AG04450 (cell line): ENCODE results near the gene GRIN1. TPM values are rescaled to one million over a fixed set of nuclear protein-coding genes. Genes with fewer than 3 reads are reported as not detected.

Experiments
- CTCF ChIA-PET: fragments of 300-600, 350-600 bp; formaldehyde crosslinking; extraction: SDS; loops from one replicate; lab custom pipeline; 2022; ENCODE audit warnings: antibody characterized with exemption, inconsistent platforms; lab: Charles Lee
- POLR2A ChIA-PET: fragments of 350-600 bp; formaldehyde crosslinking; extraction: SDS; loops from one replicate; lab custom pipeline; 2021; ENCODE audit warnings: antibody characterized with exemption, inconsistent platforms; lab: Yijun Ruan, JAX
- DNase-seq: peaks from one replicate; pipeline ENCODE4 v3.0.0-alpha.2; 2011; ENCODE audit warnings: low read depth, low spot score
- H3K27ac ChIP-seq: one replicate; pipeline ENCODE4 v1.5.1; 2012; ENCODE audit warnings: low read depth, low read length, control low read depth
- H3K27me3 ChIP-seq: one replicate; pipeline ENCODE4 v1.6.0; 2012; ENCODE audit warnings: low read length; ENCODE audit not compliant: control insufficient read depth, insufficient read depth
- H3K4me3 ChIP-seq: 2 replicates; pipeline ENCODE4 v1.5.1; 2011; ENCODE audit warnings: mild to moderate bottlenecking, low read depth, low read length, control low read depth
- H3K9me3 ChIP-seq: 2 replicates; pipeline ENCODE4 v1.5.1; 2012; ENCODE audit warnings: low read length; ENCODE audit not compliant: control insufficient read depth, insufficient read depth
- polyA plus RNA-seq: library from polyadenylated mRNA; depleted of rRNA; stranded (reverse); fragments of >200 nt; gene quantifications from 2 replicates; pipeline ENCODE4 v1.2.3, GENCODE V29; 2011
- TF ChIP-seq, protein P1 (sequence below): IDR thresholded peaks from 2 replicates; pipeline ENCODE4 v1.5.1; 2011; ENCODE audit warnings: low read depth, low read length, control low read depth, inconsistent platforms

GRIN1 gene
- polyA plus RNA-seq, 1 experiment, result not detected

DNA sequence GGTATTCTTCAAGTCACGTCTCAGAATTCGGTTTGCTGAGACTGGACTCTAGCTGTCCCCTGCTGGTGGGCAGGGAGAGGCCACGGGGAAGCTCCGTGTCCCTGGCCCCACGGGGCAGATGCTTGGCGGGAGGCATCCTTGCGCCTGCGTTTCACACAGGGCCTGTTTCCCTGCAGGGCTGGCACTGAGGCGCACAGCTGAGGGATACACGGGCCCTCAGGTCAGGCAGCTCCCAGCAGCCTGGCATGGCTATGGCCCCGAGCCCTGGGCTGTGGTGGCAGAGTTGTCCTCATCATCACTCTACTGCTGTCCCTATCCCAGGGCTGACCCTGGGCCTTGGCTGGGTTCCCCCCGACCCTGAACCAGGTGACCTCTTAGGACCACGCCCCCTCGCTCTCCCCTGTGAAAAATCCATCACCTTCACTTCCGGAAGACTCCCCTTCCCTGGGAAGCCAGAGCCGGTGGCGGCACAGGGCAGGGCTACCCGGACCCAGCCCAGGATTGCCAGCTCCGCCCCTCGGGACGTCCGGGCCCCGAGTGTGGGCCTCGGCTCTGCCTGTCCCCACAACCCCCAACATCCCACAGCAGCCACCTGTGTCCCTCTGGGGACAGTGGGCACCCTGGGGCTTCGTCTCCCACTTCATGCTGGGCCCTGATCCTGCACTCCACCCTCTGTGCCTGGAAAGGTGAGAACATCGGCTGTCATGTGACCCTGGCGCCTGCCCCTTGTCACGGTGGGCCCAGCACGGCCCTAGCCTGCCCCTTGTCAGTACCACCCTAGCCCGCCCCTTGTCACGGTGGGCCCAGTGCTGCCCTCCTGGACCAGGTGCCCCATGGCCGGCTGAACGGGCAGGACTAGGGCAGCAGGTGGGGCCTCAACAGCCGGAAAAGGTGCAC is 29.5 kb upstream of the GRIN1 start:
- no peak overlapping the region for H3K4me3 ChIP-seq
- ChIA-PET CTCF (no interaction called here), POLR2A (no interaction called here)
- H3K9me3 ChIP-seq, result no peaks in the 10 kb centered on the region; the same call in 1 of the 2 replicates
- H3K27ac ChIP-seq, result no peak overlapping the region
- no peak for DNase-seq
- TF ChIP-seq, protein P1, sequence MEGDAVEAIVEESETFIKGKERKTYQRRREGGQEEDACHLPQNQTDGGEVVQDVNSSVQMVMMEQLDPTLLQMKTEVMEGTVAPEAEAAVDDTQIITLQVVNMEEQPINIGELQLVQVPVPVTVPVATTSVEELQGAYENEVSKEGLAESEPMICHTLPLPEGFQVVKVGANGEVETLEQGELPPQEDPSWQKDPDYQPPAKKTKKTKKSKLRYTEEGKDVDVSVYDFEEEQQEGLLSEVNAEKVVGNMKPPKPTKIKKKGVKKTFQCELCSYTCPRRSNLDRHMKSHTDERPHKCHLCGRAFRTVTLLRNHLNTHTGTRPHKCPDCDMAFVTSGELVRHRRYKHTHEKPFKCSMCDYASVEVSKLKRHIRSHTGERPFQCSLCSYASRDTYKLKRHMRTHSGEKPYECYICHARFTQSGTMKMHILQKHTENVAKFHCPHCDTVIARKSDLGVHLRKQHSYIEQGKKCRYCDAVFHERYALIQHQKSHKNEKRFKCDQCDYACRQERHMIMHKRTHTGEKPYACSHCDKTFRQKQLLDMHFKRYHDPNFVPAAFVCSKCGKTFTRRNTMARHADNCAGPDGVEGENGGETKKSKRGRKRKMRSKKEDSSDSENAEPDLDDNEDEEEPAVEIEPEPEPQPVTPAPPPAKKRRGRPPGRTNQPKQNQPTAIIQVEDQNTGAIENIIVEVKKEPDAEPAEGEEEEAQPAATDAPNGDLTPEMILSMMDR, result no peak
- no peaks in the 10 kb centered on the region for H3K27me3 ChIP-seq

- Histone ChIP-seq H3K27me3 (no peaks in the 10 kb centered on the region), H3K4me3 (no peak overlapping the region), H3K9me3 (no peaks in the 10 kb centered on the region; the same call in 1 of the 2 replicates), H3K27ac (no peak overlapping the region)
- TF ChIP-seq, protein P1, result no peak
- ChIA-PET CTCF (no interaction called here), POLR2A (no interaction called here)
- DNase-seq, result no peak
These were observed 28.6 kb upstream of the GRIN1 start for GRCh38 chr9:137110147-137110910.

DNA sequence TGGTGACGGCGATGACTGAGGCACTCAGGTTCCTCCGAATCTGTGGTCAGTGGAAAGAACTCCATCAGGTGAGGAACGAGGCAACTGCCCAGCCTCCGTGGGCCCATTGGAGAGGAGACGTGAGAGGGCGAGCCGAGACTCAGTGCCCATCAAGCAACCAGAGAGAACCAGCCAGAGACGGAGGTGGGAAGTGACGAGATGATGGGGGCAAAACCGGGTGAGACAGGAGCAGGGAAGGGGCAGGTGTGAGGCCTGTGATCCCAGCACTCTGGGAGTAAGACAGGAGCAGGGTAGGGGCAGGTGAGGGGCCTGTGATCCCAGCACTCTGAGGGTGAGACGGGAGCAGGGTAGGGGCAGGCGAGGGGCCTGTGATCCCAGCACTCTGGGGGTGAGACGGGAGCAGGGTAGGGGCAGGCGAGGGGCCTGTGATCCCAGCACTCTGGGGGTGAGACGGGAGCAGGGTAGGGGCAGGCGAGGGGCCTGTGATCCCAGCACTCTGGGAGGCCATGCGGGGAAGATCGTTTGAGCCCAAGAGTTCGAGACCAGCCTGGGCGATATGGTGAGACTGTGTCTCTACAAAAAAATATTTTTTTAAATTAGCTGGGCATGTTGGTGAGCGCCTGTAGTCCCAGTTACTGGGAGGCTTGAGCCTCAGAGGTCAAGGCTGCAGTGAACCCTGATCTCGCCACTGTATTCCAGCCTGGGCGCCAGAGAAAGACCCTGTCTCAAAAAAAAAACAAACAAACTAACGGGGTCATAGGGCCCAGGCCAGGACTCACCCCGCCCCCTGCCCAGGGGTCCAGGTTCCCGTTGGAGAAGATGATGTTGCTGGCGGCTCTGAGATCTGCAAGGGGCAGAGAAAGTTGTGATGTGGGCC is 27.8 kb upstream of the GRIN1 start:
- TF ChIP-seq, protein P1, result no peak
- Histone ChIP-seq H3K9me3 (no peaks in the 10 kb centered on the region; the same call in 1 of the 2 replicates), H3K27me3 (no peaks in the 10 kb centered on the region), H3K27ac (no peak overlapping the region), H3K4me3 (no peak overlapping the region)
- CTCF ChIA-PET, result interaction anchor here (0.5 kb wide), 1 partner anchor 44 kb away, joined by 3 read pairs; no protein-coding TSS in a partner anchor
- DNase-seq, result no peak
- POLR2A ChIA-PET, result no interaction called here

GRCh38 chr9:137111788-137112563 is 27.0 kb upstream of the GRIN1 start:
- no peak overlapping the region for H3K4me3 ChIP-seq
- ChIA-PET POLR2A (no interaction called here), CTCF (interaction anchor here (0.5 kb wide), 1 partner anchor 45 kb away, joined by 3 read pairs; no protein-coding TSS in a partner anchor)
- H3K9me3 ChIP-seq, result no peaks in the 10 kb centered on the region; the same call in 1 of the 2 replicates
- H3K27ac ChIP-seq, result no peak overlapping the region
- TF ChIP-seq, protein P1, result no peak
- DNase-seq, result no peak
- H3K27me3 ChIP-seq, result no peaks in the 10 kb centered on the region
